ENCODE measurements around the gene ZNF280B. TPM values are rescaled to one million over a fixed set of nuclear protein-coding genes. Genes with fewer than 3 reads are reported as not detected.

ZNF280B gene
- total and polyA plus RNA-seq, 2 of the 13 experiments (the other 11 are each of a cell fraction or from before 2014, with no cell fraction given) = 3.7 to 3.9 TPM

- peak; percentile 10; the same call in 1 of the 2 replicates for TF ChIP-seq ZNF704 (CRISPR knock-in tag; IDR thresholded peaks at IDR 0.05; ENCODE audit: borderline replicate concordance)
- TF ChIP-seq FLYWCH1 (CRISPR knock-in tag; IDR thresholded peaks at IDR 0.05) = no peak
- TF ChIP-seq ZKSCAN1 (IDR thresholded peaks at IDR 0.05; ENCODE audit: low read length) = no peak
- TF ChIP-seq ZNF343 (CRISPR knock-in tag; IDR thresholded peaks at IDR 0.05) = peak; percentile 45; the same call in 1 of the 2 replicates
- no peak for TF ChIP-seq SNAI1 (CRISPR knock-in tag; IDR thresholded peaks at IDR 0.05; ENCODE audit: borderline replicate concordance)
- no peak for TF ChIP-seq ZNF577 (CRISPR knock-in tag; IDR thresholded peaks at IDR 0.05; ENCODE audit: borderline replicate concordance, low read depth)
- TF ChIP-seq ZNF891 (CRISPR knock-in tag; IDR thresholded peaks at IDR 0.05) = peak; percentile 78
- TF ChIP-seq EED (CRISPR knock-in tag; IDR thresholded peaks at IDR 0.05) = no peak
- peak; percentile 89; the same call in 1 of the 2 replicates for TF ChIP-seq ZSCAN5A (CRISPR knock-in tag; IDR thresholded peaks at IDR 0.05; ENCODE audit: borderline replicate concordance)
- TF ChIP-seq ZNF569 (CRISPR knock-in tag; IDR thresholded peaks at IDR 0.05; ENCODE audit: borderline replicate concordance) = no peak
- no peak for TF ChIP-seq ZNF432 (CRISPR knock-in tag; IDR thresholded peaks at IDR 0.05; ENCODE audit: borderline replicate concordance)
- peak; percentile 60 for TF ChIP-seq RFX5 (IDR thresholded peaks at IDR 0.05; ENCODE audit: low read depth, low read length)
- TF ChIP-seq RXRB (CRISPR knock-in tag; IDR thresholded peaks at IDR 0.05; ENCODE audit: borderline replicate concordance) = no peak; the same call in 1 of the 2 replicates
- TF ChIP-seq ZFX (CRISPR knock-in tag; IDR thresholded peaks at IDR 0.05; ENCODE audit: low read depth) = peak; percentile 88
- no peak for TF ChIP-seq ZNF773 (CRISPR knock-in tag; IDR thresholded peaks at IDR 0.05; ENCODE audit: borderline replicate concordance)
- no peak for TF ChIP-seq ELF4 (CRISPR knock-in tag; IDR thresholded peaks at IDR 0.05; ENCODE audit: borderline replicate concordance)
- TF ChIP-seq ZNF496 (CRISPR knock-in tag; IDR thresholded peaks at IDR 0.05; ENCODE audit: insufficient replicate concordance) = no peak
- no peak for TF ChIP-seq MLLT10 (CRISPR knock-in tag; IDR thresholded peaks at IDR 0.05)
- TF ChIP-seq GLI4 (CRISPR knock-in tag; IDR thresholded peaks at IDR 0.05; ENCODE audit: borderline replicate concordance) = no peak; the same call in 1 of the 2 replicates
- no peak for TF ChIP-seq ESRRA (CRISPR knock-in tag; IDR thresholded peaks at IDR 0.05; ENCODE audit: low read depth)
- TF ChIP-seq ZNF234 (CRISPR knock-in tag; conservative IDR thresholded peaks at IDR 0.05) = peak; percentile 63; the same call in 1 of the 2 replicates
- TF ChIP-seq HNRNPK (IDR thresholded peaks at IDR 0.05; ENCODE audit: low read depth, low read length, poor library complexity, severe bottlenecking) = peak; percentile 71
- no peak for TF ChIP-seq ISX (CRISPR knock-in tag; conservative IDR thresholded peaks at IDR 0.05)
- TF ChIP-seq TFE3 (CRISPR knock-in tag; IDR thresholded peaks at IDR 0.05) = no peak; the same call in 1 of the 2 replicates
- no peak for TF ChIP-seq ZSCAN30 (CRISPR knock-in tag; IDR thresholded peaks at IDR 0.05)
- TF ChIP-seq ARHGAP35 (CRISPR knock-in tag; IDR thresholded peaks at IDR 0.05; ENCODE audit: borderline replicate concordance) = peak; percentile 44; the same call in 1 of the 2 replicates
Measured at GRCh38 chr22:22508274-22509176, at the start of gene ZNF280B (continued).

Data from HepG2 (cell line).